SJSA1 (cell line): Measurements from ENCODE around the gene GP5. TPM values are rescaled to one million over a fixed set of nuclear protein-coding genes. Genes with fewer than 3 reads are reported as not detected.

Source experiments
- DNase-seq, 2 experiments: peaks; one replicate each; pipeline ENCODE4 v3.0.0-alpha.2; 2015 to 2020; ENCODE audit warnings: low spot score in 2 of 2, low read depth in 1 of 2
- H3K27ac ChIP-seq: fragments of 250-450 bp; sonication (Bioruptor Pico); 2 replicates; pipeline ENCODE4 v1.5.1; 2020; ENCODE audit warnings: mild to moderate bottlenecking, moderate library complexity
- H3K27me3 ChIP-seq: fragments of 250-450 bp; sonication (Bioruptor Pico); replicated peaks from 2 replicates; pipeline ENCODE4 v1.5.1; 2020; ENCODE audit warnings: mild to moderate bottlenecking, moderate library complexity
- H3K36me3 ChIP-seq: fragments of 250-450 bp; sonication (Bioruptor Pico); 2 replicates; pipeline ENCODE4 v1.5.1; 2020; ENCODE audit warnings: mild to moderate bottlenecking
- H3K4me1 ChIP-seq: fragments of 250-450 bp; sonication (Bioruptor Pico); replicated peaks from 2 replicates; pipeline ENCODE4 v1.6.1; 2021; ENCODE audit warnings: mild to moderate bottlenecking
- H3K4me3 ChIP-seq: fragments of 250-450 bp; sonication (Bioruptor Pico); 2 replicates; pipeline ENCODE4 v1.5.1; 2020; ENCODE audit warnings: mild to moderate bottlenecking
- H3K9me3 ChIP-seq: fragments of 250-450 bp; sonication (Bioruptor Pico); replicated peaks from 2 replicates; pipeline ENCODE4 v1.5.1; 2020; ENCODE audit warnings: mild to moderate bottlenecking
- total RNA-seq: library from RNA; depleted of rRNA; stranded (reverse); fragments of >200 nt; shearing (Covaris generic); gene quantifications from 2 replicates; pipeline ENCODE4 v1.2.3, GENCODE V29; 2014

The GP5 gene
- total RNA-seq, 1 experiment from 2014 or later = not detected

DNA sequence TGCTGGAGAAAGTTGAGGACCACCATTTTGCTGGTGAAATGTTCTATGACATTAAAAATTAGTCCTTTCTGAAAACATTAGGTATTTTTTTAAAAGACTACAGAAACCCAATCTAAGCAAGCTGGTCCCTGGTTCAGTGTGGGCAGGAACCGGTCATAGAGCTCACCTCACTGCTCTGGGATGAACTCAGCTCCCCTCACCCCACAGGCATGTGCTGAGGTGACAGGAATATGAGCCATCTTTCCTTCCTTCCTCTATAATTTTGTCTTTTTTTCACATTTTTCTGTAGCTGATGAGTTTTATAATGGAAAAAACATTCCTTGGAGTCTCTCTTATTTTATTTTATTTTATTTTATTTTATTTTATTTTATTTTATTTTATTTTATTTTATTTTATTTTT, 21.4 kb downstream of the GP5 start:
- no peak for DNase-seq
- no peaks in the 10 kb centered on the region for H3K27me3 ChIP-seq
- no peaks in the 10 kb centered on the region for H3K4me1 ChIP-seq
- no peaks in the 10 kb centered on the region for H3K9me3 ChIP-seq
- H3K36me3 ChIP-seq = no peaks in the 10 kb centered on the region
- no peak overlapping the region for H3K4me3 ChIP-seq
- H3K27ac ChIP-seq = no peak overlapping the region

DNA sequence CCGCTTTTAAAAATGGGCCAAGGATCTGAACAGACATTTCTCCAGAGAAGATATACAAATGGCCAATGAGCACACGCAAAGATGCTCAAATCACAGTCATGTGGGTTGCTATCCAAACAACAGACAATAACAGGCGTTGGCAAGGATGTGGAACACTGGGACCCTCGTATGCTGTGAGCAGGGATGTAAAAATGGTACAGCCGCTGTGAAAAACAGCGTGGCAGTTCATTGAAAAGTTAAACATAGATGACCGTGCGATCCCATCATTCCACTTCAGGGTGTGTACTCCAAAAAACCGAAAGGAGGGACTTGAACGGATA, 22.9 kb downstream of the GP5 start:
- Histone ChIP-seq H3K4me3 (no peak overlapping the region), H3K36me3 (no peaks in the 10 kb centered on the region), H3K9me3 (no peaks in the 10 kb centered on the region), H3K4me1 (no peaks in the 10 kb centered on the region; the same call in 1 of the 2 replicates), H3K27ac (no peak overlapping the region), H3K27me3 (no peaks in the 10 kb centered on the region)
- no peak for DNase-seq

DNA sequence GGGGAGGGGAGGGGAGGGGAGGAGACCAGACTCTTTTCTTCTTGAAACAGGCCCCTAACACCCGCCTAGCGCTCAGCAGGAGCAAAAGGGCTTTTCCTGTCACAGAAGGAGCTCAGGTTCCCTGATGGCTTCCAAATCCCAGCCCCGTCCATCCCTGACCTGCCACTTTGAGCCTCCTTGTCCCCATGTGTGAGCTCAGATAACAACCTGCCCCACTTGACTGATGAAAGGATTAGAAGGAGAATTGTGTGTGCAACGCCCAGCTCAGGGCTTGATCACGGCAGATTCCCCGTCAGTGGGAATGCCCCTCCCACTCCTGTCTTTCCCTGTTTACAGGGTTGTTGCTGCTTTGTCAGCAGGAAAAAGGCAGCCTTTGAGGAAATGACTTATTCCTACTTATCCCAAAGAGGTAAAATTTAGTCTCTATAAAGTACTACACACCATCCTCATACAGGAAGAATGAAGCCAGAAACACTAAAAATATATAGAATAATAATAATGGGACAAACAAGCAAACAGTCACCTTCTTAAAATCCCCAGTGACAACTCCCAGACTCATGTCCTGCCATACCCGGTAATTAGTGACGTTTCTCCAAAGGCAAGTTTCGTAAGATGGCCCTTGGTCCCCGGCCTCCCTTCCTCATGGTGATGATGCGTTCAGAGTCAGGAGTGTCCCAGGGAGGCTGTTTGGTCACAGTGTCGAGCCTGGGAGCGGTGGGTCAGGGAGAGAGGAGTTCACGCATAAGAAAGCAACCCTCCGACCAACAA, 23.4 kb downstream of the GP5 start:
- Histone ChIP-seq H3K4me1 (peaks cover 5% of the 10 kb centered on the region), H3K36me3 (no peaks in the 10 kb centered on the region), H3K27me3 (no peaks in the 10 kb centered on the region), H3K27ac (no peak overlapping the region), H3K9me3 (no peaks in the 10 kb centered on the region), H3K4me3 (no peak overlapping the region)
- DNase-seq = no peak

DNA sequence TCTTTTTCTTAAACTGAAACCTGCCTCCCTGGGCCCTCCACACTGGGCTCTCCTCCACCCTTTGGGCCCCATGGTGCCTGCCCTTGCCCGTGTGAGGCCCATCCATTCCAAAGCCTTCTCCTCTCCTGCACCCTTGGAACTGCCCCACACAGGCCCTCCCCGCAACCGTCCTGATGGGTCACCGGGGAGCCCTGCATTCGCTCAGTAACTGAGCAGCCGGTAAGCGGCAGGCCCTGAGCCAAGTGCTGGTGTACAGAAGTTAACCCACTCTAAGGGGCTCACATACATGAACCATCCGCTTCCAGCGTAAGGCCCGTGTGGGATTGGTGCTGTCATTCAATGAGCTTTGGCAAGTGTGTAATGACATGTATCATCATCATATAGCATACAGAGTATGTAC, 24.1 kb downstream of the GP5 start:
- no peak overlapping the region for H3K27ac ChIP-seq
- no peaks in the 10 kb centered on the region for H3K36me3 ChIP-seq
- H3K9me3 ChIP-seq = no peaks in the 10 kb centered on the region
- no peak overlapping the region for H3K4me3 ChIP-seq
- H3K27me3 ChIP-seq = no peaks in the 10 kb centered on the region
- H3K4me1 ChIP-seq = peaks cover 13% of the 10 kb centered on the region
- DNase-seq = no peak

DNA sequence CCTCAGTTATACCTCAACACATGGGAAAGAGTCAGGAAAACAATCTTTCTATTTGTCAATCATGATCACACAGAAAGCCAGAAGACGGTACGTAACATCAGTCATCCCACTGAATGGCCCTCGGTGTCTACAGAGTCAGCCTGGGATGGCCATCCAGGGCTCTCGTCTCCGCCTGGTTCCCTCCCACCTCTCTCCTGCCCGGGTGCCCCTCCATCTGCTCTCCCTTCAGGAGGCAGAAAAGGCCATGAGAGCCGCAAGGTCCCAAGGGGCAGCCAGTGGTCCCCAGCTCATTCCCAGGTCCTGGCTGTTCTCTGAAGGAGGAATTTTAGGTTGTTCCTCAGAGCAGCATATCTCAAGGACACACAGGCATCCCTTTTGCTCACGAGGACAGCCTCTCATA, 25.2 kb downstream of the GP5 start:
- H3K4me1 ChIP-seq = peaks cover 23% of the 10 kb centered on the region
- H3K27me3 ChIP-seq = no peaks in the 10 kb centered on the region
- DNase-seq = no peak
- H3K36me3 ChIP-seq = no peaks in the 10 kb centered on the region
- no peaks in the 10 kb centered on the region for H3K9me3 ChIP-seq
- H3K27ac ChIP-seq = no peak overlapping the region
- no peak overlapping the region for H3K4me3 ChIP-seq

DNA sequence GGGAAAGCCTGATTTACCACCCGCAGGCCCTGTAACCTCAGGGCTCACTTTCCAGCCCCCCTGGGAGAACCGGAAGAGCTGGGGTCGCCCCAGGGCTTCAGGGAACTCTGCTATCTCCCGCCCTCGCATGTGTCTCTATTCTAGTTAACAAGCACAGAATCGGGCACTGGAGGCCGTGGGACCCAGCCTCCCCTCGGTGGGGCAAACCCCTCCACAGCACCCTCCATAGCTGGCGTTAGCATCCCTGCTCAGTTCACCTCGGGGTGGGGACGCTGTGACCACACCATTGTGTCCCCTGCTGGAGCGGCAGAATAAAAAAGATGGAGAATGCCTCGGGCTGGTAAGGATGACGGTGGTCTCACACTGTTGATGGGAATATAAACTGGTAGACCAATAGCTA, 26.0 kb downstream of the GP5 start:
- no peak overlapping the region for H3K4me3 ChIP-seq
- H3K36me3 ChIP-seq = no peaks in the 10 kb centered on the region
- no peak overlapping the region for H3K27ac ChIP-seq
- peaks cover 32% of the 10 kb centered on the region for H3K4me1 ChIP-seq
- H3K9me3 ChIP-seq = no peaks in the 10 kb centered on the region
- H3K27me3 ChIP-seq = no peaks in the 10 kb centered on the region
- no peak for DNase-seq

DNA sequence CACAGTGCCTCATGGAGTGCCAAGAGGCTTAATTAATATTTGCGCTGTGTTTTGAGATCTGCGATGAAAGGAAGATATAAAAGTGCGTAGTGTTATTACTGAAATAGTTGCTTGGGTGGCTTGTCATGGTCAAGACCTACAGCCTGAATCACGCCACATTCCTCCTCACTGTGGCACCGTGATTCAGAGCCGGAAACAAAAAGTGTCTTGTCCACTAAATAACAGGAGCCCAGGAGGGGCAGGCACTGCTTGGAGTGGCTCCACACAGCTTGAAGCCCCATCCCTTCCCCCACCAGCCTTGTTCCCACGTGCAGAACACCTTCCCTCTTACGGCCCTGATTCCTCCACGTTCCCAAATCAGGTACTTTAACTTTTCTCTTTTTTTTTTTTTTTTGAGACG, 28.3 kb downstream of the GP5 start:
- Histone ChIP-seq H3K27me3 (no peaks in the 10 kb centered on the region), H3K4me1 (peaks cover 32% of the 10 kb centered on the region), H3K9me3 (no peaks in the 10 kb centered on the region), H3K36me3 (no peaks in the 10 kb centered on the region), H3K4me3 (no peak overlapping the region), H3K27ac (peak overlapping the region; percentile 30; the same call in 1 of the 2 replicates)
- DNase-seq = peak in 1 of 2 experiments; percentile 31

DNA sequence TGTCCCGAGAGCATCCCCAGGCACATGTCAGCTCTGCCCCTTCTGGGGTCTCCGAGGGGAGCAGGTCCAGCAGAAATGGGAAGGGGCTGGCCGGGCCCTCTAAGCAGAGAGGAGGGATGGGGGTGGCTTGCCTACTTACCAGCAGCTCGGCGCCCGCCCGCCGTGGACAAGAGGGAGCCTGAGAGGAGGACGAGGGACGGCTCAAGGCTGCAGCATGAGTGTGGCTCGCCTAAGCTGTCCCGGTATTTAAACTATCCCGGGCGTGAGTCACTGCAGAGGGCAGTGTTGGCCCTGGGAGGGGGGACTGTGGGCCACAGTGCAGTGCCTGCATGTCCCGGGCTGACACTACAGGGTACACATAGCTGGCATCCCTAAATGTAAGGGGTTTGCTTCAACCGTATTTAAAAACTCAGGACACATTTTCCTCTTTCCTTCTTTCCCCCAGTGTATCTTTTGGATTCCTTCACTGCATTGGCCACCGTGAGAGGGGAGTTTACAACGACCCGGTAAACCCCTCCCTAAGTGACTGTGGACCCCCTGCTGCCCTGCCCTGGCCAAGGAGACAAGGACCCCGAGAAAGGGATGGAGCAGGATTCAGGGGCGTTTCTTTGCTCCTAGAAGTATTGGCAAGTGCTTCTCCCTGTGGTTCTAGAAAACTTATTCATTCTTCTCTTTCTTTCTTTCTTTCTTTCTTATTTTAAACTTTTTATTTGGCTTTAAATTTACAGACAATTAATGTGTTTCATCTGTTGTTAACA, 29.4 kb downstream of the GP5 start, which contains the start of gene LRRC15:
LRRC15 (minus strand) TSS at position 222 of the 758 bp plus-strand sequence. CDS start 8,700 bp downstream, outside the sequence.
- DNase-seq = peak; percentile 49 to 79
- Histone ChIP-seq H3K27ac (peak within 1 kb of the TSS; percentile 30; the same call in 1 of the 2 replicates), H3K36me3 (no peaks in the 10 kb centered on the region), H3K4me3 (no peak within 1 kb of the TSS), H3K4me1 (peaks cover 42% of the 10 kb centered on the region), H3K27me3 (no peaks in the 10 kb centered on the region), H3K9me3 (no peaks in the 10 kb centered on the region)

DNA sequence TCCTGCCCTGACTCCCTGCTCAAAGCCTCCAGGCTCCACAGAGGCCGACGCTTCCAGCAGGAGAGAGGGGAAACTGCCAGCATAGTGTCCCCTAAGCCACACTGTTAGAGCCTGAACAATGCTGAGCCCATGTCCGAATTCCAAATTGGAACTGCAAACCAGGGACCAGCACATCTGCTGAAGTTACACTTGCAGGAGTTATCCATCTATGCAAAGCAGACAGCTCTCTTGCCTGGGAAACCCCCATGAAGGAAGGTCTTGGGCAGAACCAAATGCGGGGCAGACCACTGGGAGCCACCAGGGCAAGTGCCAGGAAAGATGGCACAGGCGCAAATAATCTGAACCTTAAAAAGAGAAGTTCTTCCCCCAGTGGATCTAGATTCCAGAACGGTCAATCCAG, 30.1 kb downstream of the GP5 start:
- DNase-seq = no peak
- Histone ChIP-seq H3K4me3 (no peak overlapping the region), H3K27me3 (no peaks in the 10 kb centered on the region), H3K9me3 (no peaks in the 10 kb centered on the region), H3K36me3 (no peaks in the 10 kb centered on the region), H3K27ac (no peak overlapping the region), H3K4me1 (peaks cover 49% of the 10 kb centered on the region)

DNA sequence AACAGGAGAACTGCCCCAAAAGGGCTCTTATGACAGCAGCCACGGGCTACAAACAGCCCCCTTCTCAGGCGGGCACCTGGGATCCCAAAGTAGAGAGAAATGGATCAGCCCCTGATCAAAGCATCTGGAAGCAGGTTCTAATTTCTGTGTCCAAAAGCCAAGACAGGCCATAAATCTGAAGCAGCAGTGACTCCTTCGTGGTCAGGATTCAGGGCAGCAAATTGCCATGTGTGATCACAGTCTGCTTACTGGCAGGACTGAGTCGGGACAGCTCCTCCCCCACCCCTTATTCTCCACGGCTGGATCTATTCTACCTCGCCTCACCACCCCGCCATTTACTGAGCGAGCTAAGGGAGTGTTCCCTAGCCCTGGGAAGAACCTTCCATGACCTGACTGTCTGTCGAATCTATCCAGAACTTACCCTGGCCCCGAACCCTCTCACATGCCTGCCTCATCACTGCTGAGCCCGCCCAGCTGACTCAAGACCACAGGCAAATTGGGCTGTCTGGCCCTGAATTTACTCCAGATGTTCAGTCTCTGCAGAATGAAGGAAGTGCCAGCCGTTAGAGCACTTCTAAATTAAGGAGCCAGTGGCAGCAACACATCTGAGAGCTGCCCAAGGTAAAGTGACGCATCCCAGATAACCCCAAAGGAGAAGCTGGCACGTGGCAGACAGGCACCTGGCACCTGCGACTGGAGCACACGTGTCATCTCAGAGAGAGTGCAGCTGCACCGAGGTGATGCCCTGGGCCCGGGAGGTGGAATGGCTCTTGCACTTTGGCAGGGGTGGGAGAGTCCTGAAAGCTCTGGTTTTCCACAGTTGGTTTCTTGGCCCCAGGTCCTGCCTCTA, 30.8 kb downstream of the GP5 start:
- H3K27ac ChIP-seq = no peak overlapping the region
- no peak for DNase-seq
- H3K27me3 ChIP-seq = no peaks in the 10 kb centered on the region

DNA sequence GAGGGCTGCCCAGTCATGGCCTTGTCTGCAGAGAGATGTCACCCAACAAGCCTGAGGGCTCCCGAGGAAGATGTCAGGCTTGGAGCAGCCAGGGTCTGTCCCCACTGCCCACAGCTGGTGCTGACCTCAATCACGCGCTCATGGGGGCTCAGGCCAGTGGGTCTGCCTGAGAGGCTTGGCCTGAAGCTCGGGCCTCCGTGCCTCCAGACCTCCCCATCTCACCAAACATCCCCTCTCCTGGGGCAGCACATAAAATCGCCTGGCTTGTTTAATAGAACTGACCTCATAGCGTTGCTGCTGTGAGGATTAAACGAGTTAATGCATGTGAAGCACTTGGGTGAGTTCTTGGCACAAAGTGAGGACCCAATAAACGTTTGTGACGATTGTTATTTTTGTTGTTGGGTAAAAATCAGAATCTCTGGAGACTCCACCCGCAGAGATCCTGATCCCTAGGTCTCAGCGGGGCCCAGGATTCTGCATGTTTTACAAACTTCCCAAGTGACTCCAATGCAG, 33.0 kb downstream of the GP5 start:
- Histone ChIP-seq H3K27ac (no peak overlapping the region), H3K4me1 (peaks cover 47% of the 10 kb centered on the region), H3K36me3 (no peaks in the 10 kb centered on the region)

More for the DNA sequence above, 30.8 kb downstream of the GP5 start:
- Histone ChIP-seq H3K4me3 (no peak overlapping the region), H3K9me3 (no peaks in the 10 kb centered on the region), H3K36me3 (no peaks in the 10 kb centered on the region), H3K4me1 (peaks cover 49% of the 10 kb centered on the region)

DNA sequence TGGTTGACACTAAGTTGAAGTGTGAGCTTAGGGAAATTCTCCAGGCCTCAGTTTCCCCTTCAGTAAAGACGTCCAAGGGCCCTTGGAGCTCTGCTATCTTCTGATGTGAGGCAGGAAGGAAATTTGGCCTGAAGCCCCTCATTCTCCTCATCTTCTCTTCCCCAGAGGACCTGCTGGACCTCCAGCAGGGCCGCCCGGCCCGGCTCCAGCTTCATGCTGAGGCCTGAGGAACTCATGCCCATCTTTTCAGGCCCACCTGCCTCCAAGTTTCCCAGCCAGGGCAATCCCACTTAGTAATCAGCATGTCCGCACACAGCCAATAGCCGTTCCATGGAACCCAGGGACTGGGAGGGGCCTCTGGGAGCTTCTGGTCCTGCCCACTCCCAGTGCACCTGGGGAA, 33.5 kb downstream of the GP5 start:
- Histone ChIP-seq H3K27me3 (no peaks in the 10 kb centered on the region), H3K27ac (no peak overlapping the region)

More for the DNA sequence above, 33.0 kb downstream of the GP5 start:
- no peaks in the 10 kb centered on the region for H3K9me3 ChIP-seq
- H3K27me3 ChIP-seq = no peaks in the 10 kb centered on the region
- no peak for DNase-seq
- H3K4me3 ChIP-seq = no peak overlapping the region

DNA sequence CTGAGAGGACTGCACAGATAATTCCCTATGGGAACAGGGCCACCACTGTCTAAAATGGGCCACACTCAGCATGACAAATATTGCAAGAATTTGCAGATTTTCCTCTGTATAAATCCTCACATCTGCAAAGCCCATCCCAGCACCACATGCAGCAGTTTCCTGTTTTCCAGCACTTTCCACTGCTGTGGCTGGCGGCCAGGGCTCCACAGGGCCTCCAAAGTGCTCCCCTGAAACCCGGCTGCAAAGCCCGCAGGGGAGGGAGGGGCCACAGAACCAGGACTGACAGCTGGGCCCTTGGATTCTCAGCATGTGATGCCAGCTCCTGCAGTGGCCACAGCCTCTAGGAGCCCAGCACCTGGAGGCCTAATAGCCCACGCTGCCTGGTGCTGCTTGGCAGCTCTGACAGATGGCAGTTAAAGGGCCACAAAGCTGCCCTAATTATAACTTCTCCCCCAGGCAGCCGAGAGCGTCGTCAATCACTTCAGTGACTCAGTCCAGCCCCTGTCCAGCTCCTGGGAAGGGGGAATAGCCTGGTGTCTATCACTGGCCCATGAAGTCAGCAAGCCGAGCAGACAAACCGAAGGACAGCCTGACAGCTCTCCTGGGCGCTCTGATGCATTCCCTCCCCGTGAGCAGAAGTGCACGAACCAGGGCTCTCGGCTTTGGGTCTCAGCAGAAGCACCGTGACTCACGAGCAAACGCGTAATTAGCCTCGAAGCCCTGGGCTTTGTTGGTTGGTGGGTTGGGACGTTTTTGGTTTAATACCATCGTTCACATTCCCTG, 34.2 kb downstream of the GP5 start:
- no peaks in the 10 kb centered on the region for H3K9me3 ChIP-seq
- H3K4me3 ChIP-seq = no peak overlapping the region
- no peaks in the 10 kb centered on the region for H3K27me3 ChIP-seq
- no peak overlapping the region for H3K27ac ChIP-seq
- peaks cover 35% of the 10 kb centered on the region for H3K4me1 ChIP-seq
- H3K36me3 ChIP-seq = no peaks in the 10 kb centered on the region
- DNase-seq = peak; percentile 49 to 66

More for the DNA sequence above, 33.5 kb downstream of the GP5 start:
- no peak for DNase-seq
- Histone ChIP-seq H3K36me3 (no peaks in the 10 kb centered on the region), H3K4me3 (no peak overlapping the region), H3K9me3 (no peaks in the 10 kb centered on the region), H3K4me1 (peaks cover 42% of the 10 kb centered on the region)
